Gastrocnemius medialis (tissue), 4 donors: Measurements from ENCODE around the gene SETBP1.

Source experiments
- CTCF ChIP-seq, 5 experiments: fragments of 450-650 bp in 3 of 5; fragments of 200-600 bp in 2 of 5; sonication (generic) in 2 of 5; IDR thresholded peaks in 4 of 5; conservative IDR thresholded peaks in 1 of 5; 1 replicate in 4 of 5; 2 replicates in 1 of 5; pipeline ENCODE4 v1.5.1; 2016 to 2019; ENCODE audit warnings: antibody characterized with exemption in 5 of 5, mild to moderate bottlenecking in 3 of 5, moderate library complexity in 3 of 5
- POLR2A ChIP-seq, 2 donors: fragments of 450-650 bp; IDR thresholded peaks; one replicate each; pipeline ENCODE4 v1.6.1; 2017; ENCODE audit warnings: antibody characterized with exemption in 2 of 2, mild to moderate bottlenecking in 2 of 2, moderate library complexity in 2 of 2

- TF ChIP-seq CTCF (IDR thresholded peaks at IDR 0.05 in 4 of 5, conservative IDR thresholded peaks at IDR 0.05 in 1 of 5) (no peak), POLR2A (IDR thresholded peaks at IDR 0.05) (no peak)
These were observed 45.1 kb upstream of the SETBP1 start for GRCh38 chr18:44635546-44635945.
